GM18505 (cell line): Measurements from ENCODE around the gene ZNF608.

Source experiments
- ATAC-seq: cut with Tn5 transposase; IDR thresholded peaks from one replicate; pipeline ENCODE4 v1.9.1; 2021; ENCODE audit not compliant: unreplicated experiment
- POLR2A ChIP-seq: IDR thresholded peaks from 4 replicates; pipeline ENCODE4 v1.6.1; 2011; ENCODE audit warnings: borderline replicate concordance; ENCODE audit not compliant: insufficient read depth, insufficient read length; ENCODE audit errors: extremely low read depth

The ZNF608 gene

GRCh38 chr5:124724357-124725039, 21.9 kb downstream of the ZNF608 start:
- TF ChIP-seq POLR2A: no peak
- peak; percentile 24 for ATAC-seq

GRCh38 chr5:124721229-124721735, 25.2 kb downstream of the ZNF608 start:
- no peak for ATAC-seq
- TF ChIP-seq POLR2A: no peak

GRCh38 chr5:124720593-124720992, 25.8 kb downstream of the ZNF608 start:
- no peak for ATAC-seq
- no peak for TF ChIP-seq POLR2A

- no peak for ATAC-seq
- no peak for TF ChIP-seq POLR2A
Observed at GRCh38 chr5:124719113-124719967, 27.1 kb downstream of the ZNF608 start.

GRCh38 chr5:124718380-124718789, 28.1 kb downstream of the ZNF608 start:
- ATAC-seq: no peak

GRCh38 chr5:124716169-124716568, 30.3 kb downstream of the ZNF608 start:
- no peak for ATAC-seq
- TF ChIP-seq POLR2A: no peak

More at GRCh38 chr5:124718380-124718789, 28.1 kb downstream of the ZNF608 start:
- TF ChIP-seq POLR2A: no peak

- no peak for ATAC-seq
- TF ChIP-seq POLR2A: no peak
Observed at GRCh38 chr5:124714910-124715309, 31.5 kb downstream of the ZNF608 start.

GRCh38 chr5:124713595-124713994, 32.8 kb downstream of the ZNF608 start:
- TF ChIP-seq POLR2A: no peak
- no peak for ATAC-seq

- no peak for TF ChIP-seq POLR2A
- ATAC-seq: no peak
Observed at GRCh38 chr5:124712731-124713305, 33.6 kb downstream of the ZNF608 start.

GRCh38 chr5:124708086-124708485, 38.4 kb downstream of the ZNF608 start:
- no peak for ATAC-seq
- TF ChIP-seq POLR2A: no peak

GRCh38 chr5:124707520-124707919, 38.9 kb downstream of the ZNF608 start:
- ATAC-seq: no peak
- no peak for TF ChIP-seq POLR2A

- ATAC-seq: no peak
- TF ChIP-seq POLR2A: no peak
Observed at GRCh38 chr5:124706729-124707361, 39.6 kb downstream of the ZNF608 start.

- no peak for TF ChIP-seq POLR2A
- no peak for ATAC-seq
Observed at GRCh38 chr5:124706051-124706450, 40.4 kb downstream of the ZNF608 start.
